GM12865 (cell line): ENCODE results near the gene ZFYVE26.

Experiments
- DNase-seq: peaks from one replicate; pipeline ENCODE4 v3.0.0; 2010; ENCODE audit warnings: low read depth
- H3K4me3 ChIP-seq: 2 replicates; pipeline ENCODE4 v1.5.1; 2011; ENCODE audit warnings: mild to moderate bottlenecking, low read depth, low read length, control low read depth
- TF ChIP-seq, protein P1 (sequence below): IDR thresholded peaks from 2 replicates; pipeline ENCODE4 v1.5.1; 2011; ENCODE audit warnings: low read length, control low read depth, low read depth, inconsistent platforms; ENCODE audit not compliant: insufficient read depth; ENCODE audit errors: missing control alignments

ZFYVE26 gene

DNA sequence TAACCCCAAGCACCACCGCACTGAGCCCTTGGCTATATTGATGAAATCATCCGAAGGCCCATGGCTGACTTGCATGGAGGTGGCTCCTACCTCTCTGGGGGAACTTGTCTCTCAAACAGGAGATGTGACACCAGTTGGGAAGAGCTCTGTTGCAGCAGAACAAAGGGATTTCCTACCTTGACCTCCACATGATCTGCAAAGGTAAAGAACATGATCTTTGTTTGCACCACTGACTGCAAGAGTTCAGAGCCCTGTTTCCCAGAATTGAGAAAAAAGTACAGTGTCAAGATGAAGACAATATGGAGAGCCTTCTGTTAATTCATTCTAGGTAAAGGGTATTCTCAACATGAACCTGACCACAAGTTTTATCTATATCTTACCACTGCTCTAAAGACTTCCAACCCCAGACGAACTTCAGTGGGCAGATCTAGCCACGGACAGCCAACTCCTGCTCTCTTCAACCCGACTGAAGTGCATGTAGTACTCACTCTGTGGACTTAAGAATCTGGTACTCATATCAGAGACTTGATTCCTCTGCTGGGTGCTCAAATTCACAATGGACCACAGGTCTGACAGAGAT is 32.1 kb downstream of the ZFYVE26 start:
- no peak for DNase-seq
- TF ChIP-seq, protein P1, sequence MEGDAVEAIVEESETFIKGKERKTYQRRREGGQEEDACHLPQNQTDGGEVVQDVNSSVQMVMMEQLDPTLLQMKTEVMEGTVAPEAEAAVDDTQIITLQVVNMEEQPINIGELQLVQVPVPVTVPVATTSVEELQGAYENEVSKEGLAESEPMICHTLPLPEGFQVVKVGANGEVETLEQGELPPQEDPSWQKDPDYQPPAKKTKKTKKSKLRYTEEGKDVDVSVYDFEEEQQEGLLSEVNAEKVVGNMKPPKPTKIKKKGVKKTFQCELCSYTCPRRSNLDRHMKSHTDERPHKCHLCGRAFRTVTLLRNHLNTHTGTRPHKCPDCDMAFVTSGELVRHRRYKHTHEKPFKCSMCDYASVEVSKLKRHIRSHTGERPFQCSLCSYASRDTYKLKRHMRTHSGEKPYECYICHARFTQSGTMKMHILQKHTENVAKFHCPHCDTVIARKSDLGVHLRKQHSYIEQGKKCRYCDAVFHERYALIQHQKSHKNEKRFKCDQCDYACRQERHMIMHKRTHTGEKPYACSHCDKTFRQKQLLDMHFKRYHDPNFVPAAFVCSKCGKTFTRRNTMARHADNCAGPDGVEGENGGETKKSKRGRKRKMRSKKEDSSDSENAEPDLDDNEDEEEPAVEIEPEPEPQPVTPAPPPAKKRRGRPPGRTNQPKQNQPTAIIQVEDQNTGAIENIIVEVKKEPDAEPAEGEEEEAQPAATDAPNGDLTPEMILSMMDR, result no peak
- H3K4me3 ChIP-seq, result no peak overlapping the region

DNA sequence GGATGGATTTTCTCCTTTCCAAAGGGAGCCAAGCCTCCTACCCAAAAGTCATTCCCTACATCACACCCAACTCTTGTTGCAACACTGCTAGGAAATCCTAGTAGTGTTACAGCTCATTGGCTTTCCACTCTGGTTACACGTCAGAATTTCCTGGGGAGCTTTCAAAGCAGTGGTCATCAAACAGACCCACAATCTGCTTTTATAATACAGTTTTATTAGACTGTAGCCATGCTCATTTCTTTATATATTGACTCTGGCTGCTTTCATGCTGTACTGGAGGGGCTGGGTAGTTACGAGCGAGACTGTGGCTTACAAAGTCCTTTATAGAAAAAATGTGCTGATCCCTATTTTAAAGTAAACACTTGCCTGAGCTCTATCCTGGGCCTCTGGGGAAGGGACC is 34.3 kb downstream of the ZFYVE26 start:
- DNase-seq, result no peak
- no peak overlapping the region for H3K4me3 ChIP-seq
- TF ChIP-seq, protein P1, result no peak

DNA sequence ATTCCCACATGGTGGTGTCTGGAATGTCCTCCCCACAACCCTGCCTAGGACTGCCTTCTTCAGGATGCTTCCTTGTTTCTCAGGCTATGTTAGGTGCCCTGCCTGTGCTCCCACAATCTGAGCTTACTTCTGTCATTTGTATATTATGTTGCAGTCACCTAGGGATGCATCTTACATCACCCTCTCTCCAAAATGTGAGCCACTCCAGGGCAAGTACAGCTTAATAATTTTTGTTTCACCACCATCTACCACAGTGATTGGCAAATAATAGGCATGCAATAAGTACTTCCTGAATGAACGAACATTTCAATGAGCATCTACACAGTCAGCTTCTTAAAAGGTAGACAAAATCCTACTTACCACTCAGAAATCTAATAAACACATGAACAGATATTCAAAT is 37.6 kb downstream of the ZFYVE26 start:
- no peak overlapping the region for H3K4me3 ChIP-seq
- DNase-seq, result no peak
- TF ChIP-seq, protein P1, result no peak

DNA sequence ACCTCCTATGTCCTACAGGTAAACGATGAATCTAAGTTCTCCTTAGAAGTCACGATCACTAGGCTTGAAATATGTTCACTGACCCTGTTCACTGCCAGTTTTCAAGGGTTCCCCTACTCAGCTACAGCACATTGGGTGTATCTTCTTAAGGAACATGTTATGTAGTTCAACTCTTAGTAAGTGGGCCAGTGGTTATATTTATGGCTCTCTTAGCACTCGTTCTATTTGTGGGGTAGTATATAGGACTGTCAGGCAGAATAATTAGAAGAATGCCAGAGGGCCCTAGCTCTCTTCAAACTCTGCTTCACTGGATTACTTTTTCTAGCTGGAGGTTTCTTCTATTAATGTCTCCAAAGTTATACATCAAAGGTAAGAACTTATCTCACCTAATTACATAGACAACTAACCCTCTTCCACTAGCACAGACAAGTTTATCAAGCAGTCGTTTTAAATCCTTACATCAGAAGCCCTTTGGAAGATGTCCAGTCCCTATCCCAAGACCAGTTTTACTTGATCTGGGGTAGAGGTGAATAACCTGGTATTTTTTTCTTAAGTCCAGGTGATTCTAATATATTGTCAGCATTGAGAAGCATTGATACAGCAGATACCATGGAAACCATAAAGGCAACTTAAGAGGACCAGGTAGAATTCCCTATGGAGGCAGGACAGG is 39.6 kb downstream of the ZFYVE26 start:
- DNase-seq, result no peak
- no peak overlapping the region for H3K4me3 ChIP-seq
- TF ChIP-seq, protein P1, result no peak

DNA sequence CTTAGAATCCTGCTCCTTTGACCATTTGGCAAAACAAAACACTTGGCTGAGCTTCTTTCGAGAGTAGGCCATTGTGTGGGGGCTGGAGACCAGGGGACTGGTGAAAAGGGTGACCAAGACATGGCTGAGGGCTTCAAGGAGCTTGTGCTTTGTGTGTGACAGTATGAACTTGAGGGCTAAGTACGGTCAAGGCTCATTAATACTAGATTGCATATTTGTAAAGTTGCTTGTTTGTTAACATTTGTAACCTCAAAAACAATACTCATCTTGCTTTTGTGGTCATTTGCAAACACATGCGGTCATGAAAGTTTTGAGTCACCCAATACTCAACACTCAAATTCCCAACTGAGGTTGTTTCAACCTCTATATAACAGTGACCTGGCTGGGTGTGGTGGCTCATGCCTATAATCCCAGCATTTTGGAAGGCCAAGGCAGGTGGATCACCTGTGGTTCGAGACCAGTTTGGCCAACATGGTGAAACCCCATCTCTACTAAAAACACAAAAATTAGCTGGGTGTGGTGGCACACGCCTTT is 42.5 kb downstream of the ZFYVE26 start:
- TF ChIP-seq, protein P1, result no peak
- no peak for DNase-seq

DNA sequence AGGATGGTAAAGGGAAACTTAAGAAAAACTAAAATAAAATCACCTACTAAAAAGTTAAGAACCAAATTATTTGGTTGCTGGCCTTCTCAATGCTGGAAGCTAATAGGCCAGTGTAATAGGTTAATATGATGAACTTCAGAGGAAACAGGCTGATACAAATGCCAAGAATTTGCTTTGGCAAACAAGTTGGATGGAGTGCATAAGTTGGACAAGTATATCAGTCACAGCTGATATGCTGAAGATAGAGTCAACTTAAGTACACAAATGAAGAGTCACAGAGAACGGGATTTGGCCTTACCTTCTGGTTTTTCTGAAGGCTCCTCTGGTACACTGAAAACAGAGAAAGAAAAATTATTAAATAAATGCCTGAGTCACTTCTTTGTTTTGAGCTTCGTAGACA is 48.2 kb downstream of the ZFYVE26 start:
- TF ChIP-seq, protein P1, result no peak
- DNase-seq, result no peak
- H3K4me3 ChIP-seq, result no peak overlapping the region

More for the DNA sequence above, 42.5 kb downstream of the ZFYVE26 start:
- H3K4me3 ChIP-seq, result no peak overlapping the region
